NCI-H187 (cell line): Measurements from ENCODE around the gene MAST3.
"Not testable (repeated sequence)": the region's sequence is repeated elsewhere in the genome, so short reads cannot be mapped to it uniquely, and the experiment has no call there.

Experiments used
- DNase-seq, 2 experiments: peaks; one replicate each; lab custom pipeline; 2025; lab: John Stamatoyannopoulos, UW

The MAST3 gene

GRCh38 chr19:18086590-18087138, 10.9 kb upstream of the MAST3 start, which contains the start of gene IL12RB1:
Gene IL12RB1 (minus strand): TSS chr19:18086934. CDS start chr19:18086823, 111 bp downstream.
- no peak for DNase-seq

- DNase-seq, result not testable (repeated sequence)
These were observed 8.5 kb upstream of the MAST3 start for GRCh38 chr19:18089096-18089541.

- no peak for DNase-seq
These were observed 7.9 kb upstream of the MAST3 start for GRCh38 chr19:18089726-18090125.

GRCh38 chr19:18090545-18091216, 6.9 kb upstream of the MAST3 start:
- no peak for DNase-seq

- DNase-seq, result no peak
These were observed 6.4 kb upstream of the MAST3 start for GRCh38 chr19:18091217-18091608.

GRCh38 chr19:18093439-18094161, 4.0 kb upstream of the MAST3 start:
- DNase-seq, result no peak

- no peak for DNase-seq
These were observed 1.3 kb upstream of the MAST3 start for GRCh38 chr19:18096258-18096657.

- DNase-seq, result no peak
These were observed 664 bp downstream of the MAST3 start for GRCh38 chr19:18097993-18098890.

- DNase-seq, result no peak
These were observed 1.5 kb downstream of the MAST3 start for GRCh38 chr19:18098891-18099622.

- no peak for DNase-seq
These were observed 2.0 kb downstream of the MAST3 start for GRCh38 chr19:18099623-18099995.

GRCh38 chr19:18100710-18101109, 3.1 kb downstream of the MAST3 start:
- DNase-seq, result no peak

GRCh38 chr19:18101268-18101667, 3.7 kb downstream of the MAST3 start:
- DNase-seq, result no peak

GRCh38 chr19:18102916-18103542, 5.5 kb downstream of the MAST3 start:
- DNase-seq, result no peak

- DNase-seq, result no peak
These were observed 7.2 kb downstream of the MAST3 start for GRCh38 chr19:18104793-18105131.

GRCh38 chr19:18105259-18105658, 7.7 kb downstream of the MAST3 start:
- not testable (repeated sequence) for DNase-seq

- DNase-seq, result no peak
These were observed 9.7 kb downstream of the MAST3 start for GRCh38 chr19:18107235-18107634.

- DNase-seq, result no peak
These were observed 11.3 kb downstream of the MAST3 start for GRCh38 chr19:18108897-18109296.

GRCh38 chr19:18109341-18109732, 11.8 kb downstream of the MAST3 start:
- no peak for DNase-seq

- no peak for DNase-seq
These were observed 12.4 kb downstream of the MAST3 start for GRCh38 chr19:18109733-18110608.

- DNase-seq, result no peak
These were observed 13.1 kb downstream of the MAST3 start for GRCh38 chr19:18110609-18111232.
